ENCODE results near the gene KLF2.

- TF ChIP-seq CTCF (IDR thresholded peaks at IDR 0.05) (no peak), POLR2A (IDR thresholded peaks at IDR 0.05) (no peak)
Measured at GRCh38 chr19:16369664-16370576, 45.3 kb downstream of the KLF2 start.

Measured in body of pancreas (tissue), 4 donors.